Astrocyte (in vitro differentiated cells and primary cell): Measurements from ENCODE around the gene CRACDL.

Experiments used
- CTCF ChIP-seq: IDR thresholded peaks from 2 replicates; pipeline ENCODE4 v1.5.1; 2011; ENCODE audit warnings: low read depth, mild to moderate bottlenecking, inconsistent platforms, low read length, moderate library complexity; ENCODE audit not compliant: insufficient read depth
- EZH2 ChIP-seq: IDR thresholded peaks from 2 replicates; pipeline ENCODE4 v1.6.1; 2012; ENCODE audit warnings: mild to moderate bottlenecking, low read length, inconsistent platforms; ENCODE audit not compliant: insufficient read depth

- TF ChIP-seq CTCF (no peak), EZH2 (no peak)
Measured at GRCh38 chr2:98895221-98895620, 40.8 kb downstream of the CRACDL start.
